OCI-LY1 (cell line): ENCODE data around the gene DTX3.

Experiments
- CTCF ChIP-seq: fragments of 200-600 bp; sonication (generic), shearing (Covaris generic); IDR thresholded peaks from 2 replicates; pipeline ENCODE4 v1.5.1; 2017; ENCODE audit warnings: mild to moderate bottlenecking, antibody characterized with exemption, low read length, moderate library complexity, mixed read lengths
- EZH2 ChIP-seq: fragments of 200-600 bp; sonication (generic), shearing (Covaris generic); IDR thresholded peaks from 2 replicates; pipeline ENCODE4 v1.8.0; 2017; ENCODE audit warnings: borderline replicate concordance, mixed run types, mild to moderate bottlenecking, antibody characterized with exemption, low read length, moderate library complexity, mixed read lengths

- no peak for TF ChIP-seq EZH2
- TF ChIP-seq CTCF = no peak
Observed at GRCh38 chr12:57558864-57559263, 45.8 kb upstream of the DTX3 start.
